ENCODE data around the gene CCN2.

- TF ChIP-seq CTCF (IDR thresholded peaks at IDR 0.05): no peak
- no peak for TF ChIP-seq POLR2A (IDR thresholded peaks at IDR 0.05)
- no peak for TF ChIP-seq POLR2AphosphoS5 (IDR thresholded peaks at IDR 0.05)
These were observed 48.5 kb upstream of the CCN2 start for GRCh38 chr6:131999545-132000146.

All from breast epithelium (tissue), 3 donors.